T-cell (primary cell): Measurements from ENCODE around the gene HTRA1. TPM values are rescaled to one million over a fixed set of nuclear protein-coding genes. Genes with fewer than 3 reads are reported as not detected.

Experiments used
- ATAC-seq, 4 experiments: fragments of 200-7000 bp in 3 of 4; fragments of 150-1000 bp in 1 of 4; cut with Tn5 transposase; replicated peaks in 1 of 4; 1 replicate in 3 of 4; 2 replicates in 1 of 4; pipeline ENCODE4 v1.10.0; 2021; ENCODE audit warnings: moderate library complexity in 3 of 4, mild to moderate bottlenecking in 2 of 4, moderate number of reproducible peaks in 1 of 4
- CTCF ChIA-PET, 2 donors: fragments of 300-600 bp; sonication (Branson Sonifier 250); formaldehyde crosslinking; loops; one replicate each; lab custom pipeline; 2022; ENCODE audit warnings: antibody characterized with exemption in 2 of 2; lab: Charles Lee
- POLR2A ChIA-PET, 2 donors: fragments of 300-600 bp; sonication (Branson Sonifier 250); formaldehyde crosslinking; loops; one replicate each; lab custom pipeline; 2022; ENCODE audit warnings: antibody characterized with exemption in 2 of 2; lab: Charles Lee
- DNase-seq, 35 experiments: peaks; one replicate each; pipeline versions ENCODE4 v3.0.0 to v3.0.0-alpha.2; 2013 to 2023
- H3K27ac ChIP-seq: one replicate; pipeline ENCODE4 v1.5.1; 2013; ENCODE audit warnings: low read length
- H3K27me3 ChIP-seq, 2 experiments: replicated peaks in 1 of 2; 1 replicate in 1 of 2; 2 replicates in 1 of 2; pipeline versions ENCODE4 v1.6.1 to v1.7.0; 2013; ENCODE audit warnings: low read length in 1 of 2, mixed read lengths in 1 of 2; ENCODE audit not compliant: control insufficient read depth in 2 of 2, insufficient read depth in 2 of 2; ENCODE audit errors: extremely low read depth in 1 of 2
- H3K36me3 ChIP-seq, 2 donors: 1 replicate in 1 of 2; 2 replicates in 1 of 2; pipeline versions ENCODE4 v1.6.1 to v1.7.0; 2013; ENCODE audit warnings: low read length in 1 of 2; ENCODE audit not compliant: control insufficient read depth in 2 of 2, insufficient read depth in 1 of 2; ENCODE audit errors: extremely low read depth in 1 of 2
- H3K4me1 ChIP-seq, 2 experiments: 1 replicate in 1 of 2; 2 replicates in 1 of 2; pipeline versions ENCODE4 v1.6.1 to v1.7.0; 2013; ENCODE audit warnings: low read length in 2 of 2, mixed read lengths in 1 of 2; ENCODE audit not compliant: insufficient read depth in 2 of 2, control insufficient read depth in 1 of 2; ENCODE audit errors: extremely low read depth in 1 of 2
- H3K4me3 ChIP-seq, 2 donors: 1 replicate in 1 of 2; 2 replicates in 1 of 2; pipeline versions ENCODE4 v1.5.1 to v1.7.0; 2013; ENCODE audit warnings: mild to moderate bottlenecking in 2 of 2, low read length in 1 of 2, moderate library complexity in 1 of 2; ENCODE audit not compliant: control insufficient read depth in 1 of 2; ENCODE audit errors: extremely low read depth in 1 of 2
- H3K9me3 ChIP-seq: 2 replicates; pipeline ENCODE4 v1.7.0; 2013
- H3K27ac Mint-ChIP-seq, 2 donors: one replicate each; pipeline ENCODE4 v1.8.0; 2020 to 2021; ENCODE audit warnings: mild to moderate bottlenecking in 2 of 2, mixed read lengths in 2 of 2
- H3K27me3 Mint-ChIP-seq, 2 donors: one replicate each; pipeline ENCODE4 v1.8.0; 2021 to 2022; ENCODE audit warnings: mixed read lengths in 2 of 2
- H3K36me3 Mint-ChIP-seq: one replicate; pipeline ENCODE4 v1.8.0; 2021; ENCODE audit warnings: mixed read lengths
- H3K4me1 Mint-ChIP-seq, 3 donors: one replicate each; pipeline ENCODE4 v1.8.0; 2020 to 2022; ENCODE audit warnings: mixed read lengths in 3 of 3, mild to moderate bottlenecking in 1 of 3
- H3K4me3 Mint-ChIP-seq, 3 donors: one replicate each; pipeline ENCODE4 v1.8.0; 2020 to 2022; ENCODE audit warnings: mild to moderate bottlenecking in 3 of 3, mixed read lengths in 3 of 3, moderate library complexity in 3 of 3
- H3K9me3 Mint-ChIP-seq, 3 donors: one replicate each; pipeline ENCODE4 v1.8.0; 2020 to 2022; ENCODE audit warnings: mixed read lengths in 3 of 3
- WGBS: methylation state at CpG from one replicate; pipeline ENCODE4 v1.1.5; 2013; ENCODE audit warnings: missing lambda C conversion rate; ENCODE audit not compliant: insufficient coverage; 5-methylcytosine and 5-hydroxymethylcytosine counted together
- total RNA-seq, 35 experiments: library from RNA in 6 of 35; stranded (reverse) in 6 of 35; fragments of 120-200 nt in 1 of 35; gene quantifications; one replicate each; pipeline versions ENCODE4 v1.2.1 to v1.2.4 and lab custom pipeline; 2013 to 2026

The HTRA1 gene
- total RNA-seq, 5 donors from 2014 or later (not counting 1 experiment from before 2014, with no cell fraction given) = 0.51 to 0.56 (median 0.55) TPM; not detected in 2

DNA sequence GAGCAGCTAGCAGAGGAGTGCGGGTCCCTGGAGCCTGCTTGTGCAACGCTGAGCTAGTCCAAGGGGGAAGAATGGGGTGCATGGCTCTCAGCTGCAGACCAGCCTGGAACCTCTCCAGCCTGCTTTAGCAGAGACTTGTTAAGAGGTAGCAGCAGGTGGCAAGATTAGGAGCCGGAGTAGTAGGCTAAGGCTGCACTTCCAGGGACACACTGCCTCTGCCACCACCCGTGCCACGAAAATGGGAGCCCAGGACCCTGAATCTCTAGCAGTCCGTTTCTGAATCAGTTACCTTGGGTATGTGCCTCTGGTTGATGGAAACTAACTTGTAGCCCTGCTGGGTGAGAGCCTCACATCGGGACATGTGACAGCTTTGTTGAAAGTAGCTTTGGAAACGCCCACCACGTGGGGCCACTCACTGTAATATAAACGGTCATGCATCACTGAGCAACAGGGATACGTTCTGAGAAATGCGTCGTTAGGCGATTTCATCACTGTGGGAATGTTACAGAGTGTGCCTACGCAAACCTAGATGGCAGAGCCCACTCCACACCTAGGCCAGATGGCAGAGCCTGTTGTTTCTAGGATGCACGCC is 25.9 kb downstream of the HTRA1 start:
- Histone ChIP-seq H3K9me3 (no peaks in the 10 kb centered on the region), H3K36me3 (no peaks in the 10 kb centered on the region), H3K4me1 (peaks cover 0 to 15% of the 10 kb centered on the region in 2 experiments), H3K27me3 (peaks cover 0 to 11% of the 10 kb centered on the region in 2 experiments), H3K4me3 (no peak overlapping the region), H3K27ac (no peak overlapping the region)
- ChIA-PET POLR2A (interaction anchor here in 1 of 2 donors (0.6 kb wide), 1 partner anchor 839 kb away, joined by 3 read pairs; no protein-coding TSS in a partner anchor), CTCF (no interaction called here)
- Mint-ChIP-seq H3K27ac (no peak overlapping the region), H3K9me3 (no peaks in the 10 kb centered on the region), H3K27me3 (peaks cover 0 to 3% of the 10 kb centered on the region in 2 donors), H3K4me1 (peaks cover 7 to 17% (median 13%) of the 10 kb centered on the region in 3 donors), H3K36me3 (no peaks in the 10 kb centered on the region), H3K4me3 (no peak overlapping the region)
- no peak for ATAC-seq
- no peak for DNase-seq
- 70% methylated on average over 14 of the region's 16 CpGs for WGBS

GRCh38 chr10:122490268-122490667 is 28.9 kb downstream of the HTRA1 start:
- no peaks in the 10 kb centered on the region for H3K9me3 Mint-ChIP-seq
- peaks cover 7 to 25% (median 13%) of the 10 kb centered on the region in 3 donors for H3K4me1 Mint-ChIP-seq
- no peak for ATAC-seq
- H3K4me3 Mint-ChIP-seq = no peak overlapping the region
- DNase-seq = no peak
- H3K27me3 Mint-ChIP-seq = peaks cover 3 to 8% of the 10 kb centered on the region in 2 donors
- no peak overlapping the region for H3K27ac ChIP-seq
- peaks cover 0 to 16% of the 10 kb centered on the region in 2 experiments for H3K4me1 ChIP-seq
- H3K9me3 ChIP-seq = no peaks in the 10 kb centered on the region
- peaks cover 0 to 20% of the 10 kb centered on the region in 2 experiments for H3K27me3 ChIP-seq
- ChIA-PET POLR2A (no interaction called here), CTCF (interaction anchor here in 1 of 2 donors (0.6 kb wide), 1 partner anchor 33 kb away, joined by 3 read pairs; no protein-coding TSS in a partner anchor)
- no peaks in the 10 kb centered on the region for H3K36me3 Mint-ChIP-seq
- no peak overlapping the region for H3K27ac Mint-ChIP-seq
- WGBS = no CpG with 5 or more reads among the region's 4 CpGs
- no peaks in the 10 kb centered on the region for H3K36me3 ChIP-seq
- no peak overlapping the region for H3K4me3 ChIP-seq

GRCh38 chr10:122490786-122491680 is 29.7 kb downstream of the HTRA1 start:
- H3K36me3 Mint-ChIP-seq = no peaks in the 10 kb centered on the region
- Histone ChIP-seq H3K9me3 (no peaks in the 10 kb centered on the region), H3K4me1 (peaks cover 0 to 21% of the 10 kb centered on the region in 2 experiments), H3K4me3 (no peak overlapping the region), H3K27ac (no peak overlapping the region), H3K27me3 (peaks cover 0 to 20% of the 10 kb centered on the region in 2 experiments), H3K36me3 (no peaks in the 10 kb centered on the region)
- no peak overlapping the region for H3K4me3 Mint-ChIP-seq
- POLR2A ChIA-PET = interaction anchor here in 1 of 2 donors (0.7 kb wide), 1 partner anchor 1681 kb away, joined by 3 read pairs; no protein-coding TSS in a partner anchor
- peak; percentile 65 to 83 (median 76) for ATAC-seq
- 57% methylated on average over 20 of the region's 26 CpGs for WGBS
- no peak overlapping the region for H3K27ac Mint-ChIP-seq
- DNase-seq = peak in 9 of 35 experiments; percentile 6 to 46 (median 11)
- H3K9me3 Mint-ChIP-seq = no peaks in the 10 kb centered on the region
- H3K4me1 Mint-ChIP-seq = peaks cover 11 to 32% (median 17%) of the 10 kb centered on the region in 3 donors
- CTCF ChIA-PET = interaction anchor here in 1 of 2 donors (1.0 kb wide), 1 partner anchor 75 kb away, joined by 3 read pairs; no protein-coding TSS in a partner anchor
- peaks cover 3 to 8% of the 10 kb centered on the region in 2 donors for H3K27me3 Mint-ChIP-seq

- no peaks in the 10 kb centered on the region for H3K9me3 ChIP-seq
- Mint-ChIP-seq H3K4me3 (no peak overlapping the region), H3K36me3 (no peaks in the 10 kb centered on the region), H3K27ac (no peak overlapping the region), H3K9me3 (no peaks in the 10 kb centered on the region), H3K27me3 (peaks cover 3 to 8% of the 10 kb centered on the region in 2 donors), H3K4me1 (peaks cover 18 to 41% (median 27%) of the 10 kb centered on the region in 3 donors)
- no peak overlapping the region for H3K4me3 ChIP-seq
- peaks cover 0 to 20% of the 10 kb centered on the region in 2 experiments for H3K27me3 ChIP-seq
- CTCF ChIA-PET = interaction anchor here in 1 of 2 donors (1.0 kb wide), 1 partner anchor 74 kb away, joined by 3 read pairs; no protein-coding TSS in a partner anchor
- H3K27ac ChIP-seq = no peak overlapping the region
- POLR2A ChIA-PET = no interaction called here
- H3K4me1 ChIP-seq = peaks cover 0 to 26% of the 10 kb centered on the region in 2 experiments
- 82% methylated on average over 7 of the region's 9 CpGs for WGBS
- no peaks in the 10 kb centered on the region for H3K36me3 ChIP-seq
- no peak for DNase-seq
- no peak for ATAC-seq
Measured at GRCh38 chr10:122492006-122492405, 30.7 kb downstream of the HTRA1 start.

GRCh38 chr10:122492999-122493481 is 31.7 kb downstream of the HTRA1 start:
- Histone ChIP-seq H3K27me3 (peaks cover 0 to 20% of the 10 kb centered on the region in 2 experiments), H3K27ac (no peak overlapping the region), H3K36me3 (no peaks in the 10 kb centered on the region), H3K4me1 (peaks cover 0 to 26% of the 10 kb centered on the region in 2 experiments), H3K4me3 (no peak overlapping the region), H3K9me3 (no peaks in the 10 kb centered on the region)
- H3K27me3 Mint-ChIP-seq = peaks cover 0 to 8% of the 10 kb centered on the region in 2 donors
- ChIA-PET CTCF (no interaction called here), POLR2A (interaction anchor here (0.5 to 0.6 kb wide), 2 partner anchors 24 to 926 kb away, joined by 4 to 5 read pairs; no protein-coding TSS in a partner anchor)
- H3K9me3 Mint-ChIP-seq = no peaks in the 10 kb centered on the region
- WGBS = 87% methylated on average over 8 of the region's 9 CpGs
- peaks cover 18 to 41% (median 27%) of the 10 kb centered on the region in 3 donors for H3K4me1 Mint-ChIP-seq
- no peaks in the 10 kb centered on the region for H3K36me3 Mint-ChIP-seq
- H3K4me3 Mint-ChIP-seq = no peak overlapping the region
- ATAC-seq (no peak), DNase-seq (no peak)
- H3K27ac Mint-ChIP-seq = no peak overlapping the region

DNA sequence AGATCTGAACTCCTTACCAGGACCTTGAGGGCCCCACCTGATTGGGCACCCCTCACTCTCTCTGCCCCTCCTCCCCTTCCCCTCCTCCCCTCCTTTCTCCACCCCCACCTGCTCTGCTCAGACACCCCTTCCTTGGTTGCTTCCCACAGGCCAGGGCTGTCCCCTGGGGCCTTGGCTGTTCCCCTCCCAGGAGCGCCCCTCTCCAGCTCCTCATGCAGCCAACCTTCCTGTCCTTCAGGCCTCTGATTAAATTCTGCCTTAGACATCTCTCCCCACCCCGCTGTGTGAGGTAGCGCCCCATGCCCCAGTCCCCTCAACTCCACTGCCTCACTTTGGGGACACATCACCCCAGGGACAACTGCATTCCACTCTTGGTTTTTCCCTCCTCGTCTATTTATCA is 32.4 kb downstream of the HTRA1 start:
- peaks cover 18 to 41% (median 27%) of the 10 kb centered on the region in 3 donors for H3K4me1 Mint-ChIP-seq

More for the DNA sequence above, 32.4 kb downstream of the HTRA1 start:
- Histone ChIP-seq H3K27me3 (peaks cover 0 to 20% of the 10 kb centered on the region in 2 experiments), H3K27ac (no peak overlapping the region), H3K4me3 (no peak overlapping the region), H3K4me1 (peaks cover 0 to 26% of the 10 kb centered on the region in 2 experiments), H3K36me3 (no peaks in the 10 kb centered on the region), H3K9me3 (no peaks in the 10 kb centered on the region)
- WGBS = 93% methylated on average over 3 of the region's 4 CpGs
- H3K4me3 Mint-ChIP-seq = no peak overlapping the region
- CTCF ChIA-PET = no interaction called here
- H3K36me3 Mint-ChIP-seq = no peaks in the 10 kb centered on the region
- peaks cover 0 to 8% of the 10 kb centered on the region in 2 donors for H3K27me3 Mint-ChIP-seq
- DNase-seq (no peak), ATAC-seq (no peak)
- POLR2A ChIA-PET = interaction anchor here in 1 of 2 donors (0.6 kb wide), 1 partner anchor 925 kb away, joined by 4 read pairs; no protein-coding TSS in a partner anchor
- H3K9me3 Mint-ChIP-seq = no peaks in the 10 kb centered on the region
- peak overlapping the region in 1 of 2 donors; percentile 31 for H3K27ac Mint-ChIP-seq
